HG03103 (cell line): ENCODE results near the gene CYFIP1.

Experiments
- ATAC-seq: cut with Tn5 transposase; IDR thresholded peaks from one replicate; pipeline ENCODE4 v1.9.1; 2021; ENCODE audit warnings: low read depth; ENCODE audit not compliant: unreplicated experiment

CYFIP1 gene

DNA sequence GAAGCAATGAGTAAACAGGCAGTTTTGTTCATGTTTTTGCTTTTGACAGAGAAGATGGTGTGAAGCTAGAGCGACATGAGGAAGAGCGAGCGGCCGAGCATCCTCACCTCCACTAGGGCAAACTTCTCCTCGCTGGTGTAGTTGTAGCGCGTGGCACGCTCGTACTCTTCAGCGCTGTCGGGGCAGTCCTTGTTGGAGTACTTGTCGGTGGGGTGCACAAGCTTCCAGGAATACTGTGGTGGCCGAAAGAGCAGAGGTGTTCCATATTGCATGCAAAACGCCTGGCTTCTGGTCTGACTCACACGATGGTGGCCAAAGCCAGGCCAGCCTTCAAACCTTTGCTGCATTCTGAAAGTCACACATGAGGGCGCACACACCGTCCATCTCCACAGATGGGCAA lies 54.3 kb downstream of the CYFIP1 start:
- no peak for ATAC-seq

DNA sequence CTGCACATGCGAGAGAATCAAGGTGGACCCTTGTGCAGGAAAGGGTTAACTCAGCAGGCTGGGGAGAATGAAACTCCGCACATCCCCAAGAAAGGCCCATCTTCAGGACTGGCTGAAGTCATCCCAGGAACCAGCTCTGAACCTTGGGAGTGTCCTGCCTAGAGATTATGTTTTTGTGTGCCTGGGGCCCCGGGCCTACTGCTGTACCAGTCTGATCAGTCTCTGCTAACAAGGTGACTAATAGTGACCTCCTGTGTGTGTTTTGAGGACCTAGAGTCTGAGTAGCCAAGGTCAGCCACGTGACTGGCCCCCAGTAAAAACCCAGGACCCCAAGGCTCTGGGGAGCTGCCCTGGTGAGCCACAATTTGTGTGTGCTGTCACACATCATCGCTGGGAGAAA lies 58.2 kb downstream of the CYFIP1 start:
- ATAC-seq = no peak

GRCh38 chr15:22919171-22919570 lies 61.0 kb downstream of the CYFIP1 start:
- ATAC-seq = no peak

- no peak for ATAC-seq
Measured at GRCh38 chr15:22918596-22919140, 61.5 kb downstream of the CYFIP1 start.

DNA sequence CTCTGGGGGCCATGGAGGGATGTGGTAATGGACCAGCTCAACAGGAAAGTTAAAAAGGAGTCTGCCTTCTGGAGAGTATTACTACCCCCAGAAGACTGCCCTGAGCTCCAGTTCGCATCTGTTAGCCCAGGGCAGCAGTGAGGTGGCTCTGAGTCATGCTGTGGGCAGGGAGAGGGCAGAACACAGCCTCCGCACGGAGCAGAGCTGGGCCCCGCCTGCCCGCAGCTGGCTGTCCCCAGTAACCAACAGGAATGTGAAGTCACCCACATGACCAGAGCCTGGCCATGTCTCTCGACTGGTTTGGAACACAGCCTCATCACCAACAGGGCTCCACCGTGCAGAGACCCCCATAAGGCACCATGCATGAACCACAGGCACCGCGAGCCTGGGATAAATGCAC lies 62.1 kb downstream of the CYFIP1 start:
- no peak for ATAC-seq

GRCh38 chr15:22917556-22917955 lies 62.6 kb downstream of the CYFIP1 start:
- no peak for ATAC-seq

DNA sequence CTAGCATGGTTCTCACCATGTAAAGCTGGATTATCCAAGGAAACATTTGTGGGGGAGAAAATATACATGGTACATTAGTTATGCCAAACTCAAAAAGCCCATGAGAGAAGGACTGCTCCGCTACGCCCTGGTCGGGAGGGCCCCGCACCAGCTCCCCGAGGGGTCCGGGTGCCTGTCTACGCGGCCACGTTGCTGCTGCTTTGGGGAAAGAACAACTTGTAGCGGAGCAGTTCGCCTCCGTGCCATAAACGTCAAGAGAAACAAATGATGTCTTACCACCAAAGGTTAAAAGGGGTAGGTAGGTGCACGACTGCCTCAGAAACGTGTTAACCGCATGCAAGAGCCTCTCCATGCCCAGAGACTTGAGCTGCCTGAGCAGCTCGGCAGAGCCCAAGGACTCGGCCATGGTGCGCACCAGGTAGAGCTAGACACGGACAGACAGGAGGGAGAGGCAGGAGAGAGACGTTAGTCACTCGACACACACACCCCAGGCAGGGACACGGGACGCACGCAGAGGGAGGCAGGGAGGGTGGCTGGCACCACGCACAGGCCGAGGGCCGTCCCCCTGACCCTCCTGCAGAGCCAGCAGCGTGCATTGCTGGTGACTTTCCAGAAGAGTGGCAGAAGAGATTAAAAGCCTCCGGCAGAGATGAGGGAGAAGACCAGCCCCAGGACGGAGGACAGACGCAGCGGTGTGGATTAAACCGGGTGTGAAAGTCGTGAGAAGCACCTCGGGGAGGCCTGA lies 63.4 kb downstream of the CYFIP1 start:
- no peak for ATAC-seq

DNA sequence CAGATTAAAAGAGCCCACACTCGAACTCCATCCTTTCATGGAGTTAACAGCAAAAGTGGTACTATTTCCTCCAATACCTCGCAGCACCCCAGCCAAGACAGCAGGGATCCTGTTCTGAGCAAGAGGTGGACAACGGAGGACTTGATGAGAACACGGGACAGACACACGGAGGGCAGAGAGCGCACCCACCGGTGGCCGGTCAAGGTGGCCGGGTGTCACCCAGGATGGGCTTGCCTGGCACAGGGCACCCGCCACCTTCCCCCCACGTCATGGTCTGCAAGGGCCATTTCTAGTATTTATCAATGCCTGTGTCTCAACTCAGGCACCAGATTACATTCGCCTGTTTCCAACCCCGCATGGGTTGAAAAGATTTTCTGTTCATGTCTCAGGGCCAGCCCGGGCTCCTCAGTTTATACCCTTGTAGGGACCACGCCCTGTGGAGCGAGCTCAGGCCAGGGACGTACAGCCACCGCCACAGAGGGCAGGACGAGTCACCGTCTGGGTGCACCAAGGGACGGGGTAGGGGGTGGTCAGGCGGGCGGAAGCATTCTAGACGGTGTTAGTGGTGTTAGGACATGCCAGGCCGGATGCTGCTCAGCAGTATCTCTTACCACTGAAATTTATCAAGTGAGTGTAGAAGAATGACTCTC lies 64.2 kb downstream of the CYFIP1 start:
- ATAC-seq = no peak

DNA sequence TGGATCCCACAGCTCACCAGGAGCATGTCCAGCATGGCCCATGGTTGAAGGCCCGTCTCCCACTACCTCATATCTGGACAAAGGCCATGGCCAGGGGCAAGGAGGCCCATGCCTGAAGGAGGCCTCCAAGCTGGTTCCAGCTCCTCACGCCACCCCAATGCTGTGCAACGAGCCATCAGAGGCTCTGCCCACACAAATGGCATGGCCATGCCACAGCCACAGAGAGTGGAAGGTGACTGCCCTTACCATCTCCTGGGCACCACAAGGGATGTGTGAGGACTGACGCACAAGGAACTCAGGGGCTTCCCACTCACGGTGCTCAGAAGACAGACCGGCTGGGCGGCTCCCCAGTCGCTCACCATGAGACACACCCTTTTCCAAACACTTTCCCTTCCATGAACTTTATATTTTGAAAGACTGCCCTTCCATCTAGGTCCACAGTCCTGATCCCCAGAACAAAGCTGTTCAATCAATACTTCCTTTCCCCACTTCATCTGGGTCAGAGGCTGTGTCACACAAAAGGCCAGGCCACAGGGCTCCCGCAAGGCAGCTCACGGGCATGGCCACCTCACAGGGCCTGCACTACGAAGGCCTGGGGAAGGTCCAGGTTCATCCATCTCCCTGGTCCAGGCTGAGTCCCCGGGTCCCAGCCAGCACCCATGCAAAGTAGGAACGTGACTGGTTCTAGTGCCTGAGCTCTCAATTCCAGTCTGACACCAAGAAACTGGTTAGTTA lies 66.4 kb downstream of the CYFIP1 start:
- no peak for ATAC-seq

DNA sequence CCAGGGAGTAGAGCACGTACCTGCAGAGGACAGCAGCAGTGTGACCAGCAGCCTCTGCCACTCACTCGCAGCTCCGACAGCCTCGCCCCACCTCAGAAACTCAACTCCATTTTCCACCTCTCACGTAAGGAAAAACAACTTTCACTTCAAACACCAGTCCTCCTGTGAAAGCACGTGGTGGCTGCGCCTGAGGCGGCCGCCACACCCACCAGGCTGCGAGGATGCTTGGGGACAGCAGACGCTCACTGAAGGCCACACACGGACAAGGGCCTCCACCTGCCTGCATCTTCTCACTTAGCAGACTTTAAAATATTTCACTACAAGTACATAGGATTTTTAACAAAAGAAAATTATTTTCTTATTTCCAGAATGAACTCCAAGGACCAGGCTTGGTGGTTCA lies 67.9 kb downstream of the CYFIP1 start:
- no peak for ATAC-seq

GRCh38 chr15:22911306-22911705 lies 68.9 kb downstream of the CYFIP1 start:
- ATAC-seq = no peak

DNA sequence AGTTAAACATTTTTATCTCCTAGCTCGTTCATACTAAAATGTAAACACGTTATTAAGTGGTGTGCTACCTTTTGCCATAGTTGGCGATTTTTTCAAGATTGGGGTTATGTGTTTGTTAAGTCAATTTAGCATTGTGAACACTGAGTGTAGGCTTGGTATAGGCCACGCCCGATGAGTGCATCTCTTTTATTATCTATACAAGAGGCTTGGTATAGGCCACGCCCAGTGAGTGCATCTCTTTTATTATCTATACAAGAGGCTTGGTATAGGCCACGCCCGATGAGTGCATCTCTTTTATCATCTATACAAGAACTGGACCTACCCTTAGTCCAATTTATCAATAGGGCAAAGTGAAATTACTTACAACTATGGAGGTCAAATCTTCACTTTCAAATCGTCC lies 71.3 kb downstream of the CYFIP1 start:
- no peak for ATAC-seq

DNA sequence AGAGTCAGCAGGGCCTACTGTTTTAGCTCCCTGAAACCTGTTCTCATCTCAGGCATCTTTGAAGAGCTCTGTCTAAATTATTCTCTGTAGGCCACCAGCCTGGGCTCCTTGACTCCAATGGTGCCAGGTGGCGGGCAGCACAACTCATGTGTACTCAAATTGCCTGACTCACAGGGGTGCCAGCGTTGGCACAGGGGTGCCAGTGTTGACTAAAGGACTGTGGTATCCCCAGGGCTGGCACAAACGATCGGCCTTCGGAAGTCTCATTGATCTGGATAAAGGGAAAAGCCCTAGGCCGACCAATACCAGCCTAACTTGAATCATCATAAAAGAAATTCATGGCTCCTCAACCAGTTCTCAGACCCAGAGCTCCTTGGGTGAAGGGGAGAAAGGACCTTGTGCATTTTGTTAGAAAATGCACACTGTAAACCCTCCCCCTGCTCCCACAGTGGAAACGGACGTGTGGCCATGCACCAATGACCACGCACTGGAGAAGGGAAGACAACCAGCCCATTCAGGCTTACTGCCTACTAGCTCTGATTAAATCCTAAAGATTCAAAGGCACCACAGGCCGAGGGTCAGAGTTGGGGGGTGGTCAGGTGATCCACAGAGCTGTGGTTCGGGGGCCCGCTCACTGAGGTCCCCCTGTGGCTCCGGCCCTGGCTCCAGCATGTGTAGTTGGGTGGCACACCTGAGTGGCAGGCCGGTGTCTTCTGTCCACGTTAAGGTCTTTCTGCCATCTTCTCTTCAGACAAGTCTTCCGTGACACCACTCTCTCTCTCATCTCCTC lies 72.8 kb downstream of the CYFIP1 start:
- no peak for ATAC-seq

- ATAC-seq = no peak
Measured at GRCh38 chr15:22904736-22905135, 75.4 kb downstream of the CYFIP1 start.

GRCh38 chr15:22903961-22904534 lies 76.1 kb downstream of the CYFIP1 start:
- ATAC-seq = no peak

DNA sequence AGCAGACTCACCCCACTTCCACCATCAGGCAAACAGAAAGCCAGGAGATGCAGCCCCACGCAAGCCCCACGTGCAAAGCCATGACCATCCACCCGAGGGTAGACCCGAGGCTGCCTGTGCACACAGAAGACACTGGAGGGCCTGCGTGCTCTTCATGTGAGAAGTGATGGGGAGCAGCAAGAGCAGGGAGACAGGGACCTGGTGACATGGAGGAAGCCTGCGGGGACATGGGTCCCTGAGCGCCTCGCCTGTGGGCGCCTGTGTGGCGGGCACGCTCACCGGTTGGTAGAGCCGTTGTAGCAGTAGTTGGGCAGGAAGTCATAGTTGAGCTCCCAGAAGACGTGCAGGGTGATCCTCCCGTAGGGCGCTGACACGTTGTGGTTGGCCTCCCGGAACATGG lies 76.7 kb downstream of the CYFIP1 start:
- no peak for ATAC-seq

DNA sequence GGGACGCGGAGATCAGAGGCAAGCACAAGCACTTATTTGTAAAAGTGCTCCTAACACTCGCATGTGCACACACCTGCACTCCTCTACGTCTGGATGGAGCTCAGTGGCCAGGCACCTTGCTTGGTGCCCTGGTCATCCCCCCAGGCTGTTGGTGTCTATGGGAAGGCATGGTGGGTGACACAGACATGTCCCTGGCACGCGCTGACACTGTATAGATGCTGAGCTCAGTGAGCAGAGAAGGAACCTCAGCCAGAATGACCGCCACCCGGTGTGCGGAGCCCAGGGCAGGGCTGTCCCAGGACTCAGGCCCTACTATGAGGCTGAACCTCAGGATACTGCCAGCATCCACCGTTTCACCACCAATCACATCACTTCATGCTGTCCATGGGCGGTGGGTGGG lies 77.2 kb downstream of the CYFIP1 start:
- no peak for ATAC-seq

DNA sequence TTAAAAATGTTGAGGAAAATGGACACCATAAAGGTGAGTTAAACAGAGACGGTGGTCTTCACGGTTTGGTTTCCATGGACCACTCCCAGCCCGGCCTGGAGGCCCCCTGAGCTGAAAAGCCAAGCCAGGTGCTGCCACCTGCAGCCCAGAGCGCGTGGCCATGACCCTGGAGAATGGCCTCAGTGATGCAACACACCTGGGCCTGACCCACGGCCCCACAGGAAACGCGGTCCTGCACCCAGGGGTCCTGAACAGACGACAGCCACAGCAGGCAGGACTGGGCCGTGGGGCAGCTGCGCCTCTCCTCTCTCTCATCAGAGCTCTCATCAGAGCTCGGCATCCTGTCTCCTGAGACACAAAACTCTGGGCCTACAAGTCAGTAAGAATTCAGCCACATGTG lies 77.6 kb downstream of the CYFIP1 start:
- ATAC-seq = no peak

GRCh38 chr15:22902046-22902445 lies 78.1 kb downstream of the CYFIP1 start:
- ATAC-seq = no peak

DNA sequence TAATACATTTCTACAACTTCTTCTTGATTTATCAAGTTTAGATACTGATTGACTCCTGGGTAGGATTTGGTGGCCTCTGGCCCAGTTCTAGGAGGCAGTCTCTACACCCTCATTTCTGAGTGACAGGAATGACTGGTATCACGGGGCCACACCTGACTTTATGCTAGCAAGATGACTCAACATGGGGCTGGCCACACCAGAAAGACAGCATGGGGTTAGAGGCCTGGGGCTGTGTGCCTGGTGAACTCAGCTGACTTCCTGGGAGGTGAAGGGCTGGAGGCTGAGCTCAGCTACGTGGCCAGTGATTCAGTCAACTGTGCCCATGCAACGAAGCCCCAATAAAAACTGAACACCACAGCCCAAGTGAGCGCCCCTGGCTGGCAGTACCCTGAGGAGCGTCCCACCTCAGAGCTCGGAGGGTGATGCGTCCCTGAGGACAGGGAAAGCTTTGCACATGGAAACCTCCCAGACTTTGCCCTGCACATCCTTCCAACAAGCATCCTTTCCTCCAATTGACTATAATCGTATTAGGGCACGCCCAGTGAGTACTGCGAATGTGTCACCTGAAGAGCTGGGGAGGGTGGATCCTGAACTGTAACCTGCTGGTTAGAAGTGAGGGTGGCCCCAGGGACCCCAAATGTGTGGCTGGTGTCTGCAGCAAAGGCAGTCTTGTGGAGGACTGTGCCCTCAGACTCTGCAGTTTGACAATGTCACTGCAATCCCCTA lies 84.5 kb downstream of the CYFIP1 start:
- ATAC-seq = no peak
